Uterus (tissue), 4 donors: ENCODE results near the gene MRPS5. TPM values are rescaled to one million over a fixed set of nuclear protein-coding genes. Genes with fewer than 3 reads are reported as not detected.
"Not testable (repeated sequence)": the region's sequence is repeated elsewhere in the genome, so short reads cannot be mapped to it uniquely, and the experiment has no call there.

Experiments
- DNase-seq, 2 donors: peaks; one replicate each; pipeline ENCODE4 v3.0.0-alpha.2; 2019 to 2020
- H3K27ac ChIP-seq, 2 donors: fragments of 200-600 bp; sonication (generic); 1 replicate in 1 of 2; 2 replicates in 1 of 2; pipeline ENCODE4 v1.5.1; 2016 to 2018
- H3K27me3 ChIP-seq, 2 donors: fragments of 200-600 bp; sonication (generic); one replicate each; pipeline ENCODE4 v1.5.1; 2018 to 2019; ENCODE audit warnings: control low read depth in 1 of 2
- H3K36me3 ChIP-seq, 2 donors: fragments of 200-600 bp; sonication (generic); one replicate each; pipeline ENCODE4 v1.5.1; 2019; ENCODE audit warnings: control low read depth in 1 of 2
- H3K4me1 ChIP-seq, 2 donors: fragments of 200-600 bp; sonication (generic); one replicate each; pipeline ENCODE4 v1.5.1; 2018 to 2019; ENCODE audit warnings: control low read depth in 1 of 2
- H3K4me3 ChIP-seq, 2 donors: fragments of 200-600 bp; sonication (generic); 1 replicate in 1 of 2; 2 replicates in 1 of 2; pipeline ENCODE4 v1.5.1; 2018 to 2019; ENCODE audit warnings: mild to moderate bottlenecking in 1 of 2
- H3K9me3 ChIP-seq, 2 donors: fragments of 200-600 bp; sonication (generic); one replicate each; pipeline ENCODE4 v1.5.1; 2019; ENCODE audit warnings: control low read depth in 1 of 2
- POLR2A ChIP-seq, 2 donors: fragments of 450-650 bp; IDR thresholded peaks; one replicate each; pipeline ENCODE4 v1.6.1; 2016; ENCODE audit warnings: antibody characterized with exemption in 2 of 2, mild to moderate bottlenecking in 1 of 2, moderate library complexity in 1 of 2
- intact Hi-C: fragments of 100-400 bp; cut with DNase I; formaldehyde crosslinking; loops from one replicate; pipeline ENCODE4 v1.15.1; 2023; ENCODE audit warnings: low total_unique reads
- total RNA-seq, 4 donors: library from RNA; depleted of rRNA in 3 of 4; stranded (reverse); fragments of >200 nt in 3 of 4; gene quantifications; one replicate each; pipeline versions ENCODE4 v1.1.0 to v1.2.4, GENCODE V29; 2014 to 2023
- TF ChIP-seq, protein P1 (sequence below), 4 experiments: fragments of 200-600 bp in 2 of 4; fragments of 450-650 bp in 2 of 4; sonication (generic) in 2 of 4; IDR thresholded peaks; one replicate each; pipeline ENCODE4 v1.5.1; 2016 to 2019; ENCODE audit warnings: antibody characterized with exemption in 4 of 4, mild to moderate bottlenecking in 2 of 4, moderate library complexity in 1 of 4
- donor health status: DM: yes; HTN: yes; CAD: no.

MRPS5 gene
- total RNA-seq, 4 donors from 2014 or later, result 7.2 to 50.3 (median 28.6) TPM

DNA sequence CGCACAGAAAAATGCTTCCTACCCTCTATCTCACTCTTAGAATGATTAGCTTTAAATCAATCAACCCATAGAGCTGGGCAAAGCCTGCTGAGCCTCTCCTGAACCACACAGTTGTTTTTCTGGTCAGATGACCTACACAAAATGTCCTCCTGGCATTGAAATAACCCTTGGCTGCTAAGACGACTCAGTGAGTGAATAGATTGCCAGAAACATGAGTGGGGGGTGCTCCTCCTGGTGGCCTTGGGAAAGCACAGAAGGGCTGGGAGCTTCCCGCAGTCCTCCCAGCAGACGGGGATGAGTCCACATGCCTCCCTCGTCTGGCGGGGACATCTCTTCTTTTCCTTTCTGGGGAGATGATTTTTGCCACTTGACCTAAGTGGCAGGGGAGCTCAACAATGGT lies 81.2 kb downstream of the MRPS5 start:
- Histone ChIP-seq H3K27me3 (no peaks in the 10 kb centered on the region), H3K4me3 (no peak overlapping the region), H3K36me3 (no peaks in the 10 kb centered on the region), H3K4me1 (no peaks in the 10 kb centered on the region), H3K9me3 (no peaks in the 10 kb centered on the region), H3K27ac (no peak overlapping the region)
- intact Hi-C loops, result no loop called here
- TF ChIP-seq, protein P1, sequence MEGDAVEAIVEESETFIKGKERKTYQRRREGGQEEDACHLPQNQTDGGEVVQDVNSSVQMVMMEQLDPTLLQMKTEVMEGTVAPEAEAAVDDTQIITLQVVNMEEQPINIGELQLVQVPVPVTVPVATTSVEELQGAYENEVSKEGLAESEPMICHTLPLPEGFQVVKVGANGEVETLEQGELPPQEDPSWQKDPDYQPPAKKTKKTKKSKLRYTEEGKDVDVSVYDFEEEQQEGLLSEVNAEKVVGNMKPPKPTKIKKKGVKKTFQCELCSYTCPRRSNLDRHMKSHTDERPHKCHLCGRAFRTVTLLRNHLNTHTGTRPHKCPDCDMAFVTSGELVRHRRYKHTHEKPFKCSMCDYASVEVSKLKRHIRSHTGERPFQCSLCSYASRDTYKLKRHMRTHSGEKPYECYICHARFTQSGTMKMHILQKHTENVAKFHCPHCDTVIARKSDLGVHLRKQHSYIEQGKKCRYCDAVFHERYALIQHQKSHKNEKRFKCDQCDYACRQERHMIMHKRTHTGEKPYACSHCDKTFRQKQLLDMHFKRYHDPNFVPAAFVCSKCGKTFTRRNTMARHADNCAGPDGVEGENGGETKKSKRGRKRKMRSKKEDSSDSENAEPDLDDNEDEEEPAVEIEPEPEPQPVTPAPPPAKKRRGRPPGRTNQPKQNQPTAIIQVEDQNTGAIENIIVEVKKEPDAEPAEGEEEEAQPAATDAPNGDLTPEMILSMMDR (IDR thresholded peaks at IDR 0.05), result no peak
- no peak for DNase-seq

DNA sequence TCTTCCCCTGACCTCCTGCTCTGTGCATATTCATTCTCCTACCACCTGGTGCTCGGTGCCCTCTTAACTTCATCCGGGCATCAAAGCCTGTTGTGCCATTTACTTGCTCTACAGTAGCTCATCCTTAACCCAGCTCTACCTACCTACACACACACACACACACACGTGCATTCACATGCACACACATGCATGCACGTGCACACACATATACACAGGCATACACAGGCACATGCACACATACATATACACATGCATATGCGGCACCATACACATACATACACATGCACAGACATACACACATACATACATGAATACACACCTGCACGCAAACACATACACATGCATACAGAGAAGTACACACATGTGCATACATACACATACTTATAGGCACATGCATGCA lies 81.6 kb downstream of the MRPS5 start:
- no peak for DNase-seq
- Histone ChIP-seq H3K36me3 (no peaks in the 10 kb centered on the region), H3K27ac (no peak overlapping the region), H3K4me1 (no peaks in the 10 kb centered on the region), H3K4me3 (no peak overlapping the region), H3K9me3 (no peaks in the 10 kb centered on the region), H3K27me3 (no peaks in the 10 kb centered on the region)
- intact Hi-C loops, result no loop called here
- TF ChIP-seq, protein P1 (IDR thresholded peaks at IDR 0.05), result no peak
- no peak for TF ChIP-seq POLR2A (IDR thresholded peaks at IDR 0.05)

DNA sequence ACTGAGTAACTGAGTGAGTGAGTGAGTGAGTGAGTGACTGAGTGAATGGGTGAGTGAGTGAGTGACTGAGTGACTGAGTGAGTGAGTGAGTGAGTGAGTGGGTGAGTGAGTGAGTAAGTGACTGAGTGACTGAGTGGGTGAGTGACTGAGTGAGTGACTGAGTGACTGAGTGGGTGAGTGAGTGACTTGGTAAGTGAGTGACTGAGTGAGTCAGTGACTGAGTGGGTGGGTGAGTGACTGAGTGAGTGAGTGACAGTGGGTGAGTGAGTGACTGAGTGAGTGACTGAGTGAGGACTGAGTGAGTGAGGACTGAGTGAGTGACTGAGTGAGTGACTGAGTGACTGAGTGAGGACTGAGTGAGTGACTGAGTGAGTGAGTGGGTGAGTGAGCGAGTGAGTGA lies 82.2 kb downstream of the MRPS5 start:
- intact Hi-C loops, result no loop called here
- Histone ChIP-seq H3K4me1 (no peaks in the 10 kb centered on the region), H3K27ac (no peak overlapping the region), H3K27me3 (no peaks in the 10 kb centered on the region), H3K9me3 (no peaks in the 10 kb centered on the region), H3K4me3 (no peak overlapping the region), H3K36me3 (no peaks in the 10 kb centered on the region)
- TF ChIP-seq POLR2A (IDR thresholded peaks at IDR 0.05), result no peak
- TF ChIP-seq, protein P1 (IDR thresholded peaks at IDR 0.05), result no peak
- no peak for DNase-seq

DNA sequence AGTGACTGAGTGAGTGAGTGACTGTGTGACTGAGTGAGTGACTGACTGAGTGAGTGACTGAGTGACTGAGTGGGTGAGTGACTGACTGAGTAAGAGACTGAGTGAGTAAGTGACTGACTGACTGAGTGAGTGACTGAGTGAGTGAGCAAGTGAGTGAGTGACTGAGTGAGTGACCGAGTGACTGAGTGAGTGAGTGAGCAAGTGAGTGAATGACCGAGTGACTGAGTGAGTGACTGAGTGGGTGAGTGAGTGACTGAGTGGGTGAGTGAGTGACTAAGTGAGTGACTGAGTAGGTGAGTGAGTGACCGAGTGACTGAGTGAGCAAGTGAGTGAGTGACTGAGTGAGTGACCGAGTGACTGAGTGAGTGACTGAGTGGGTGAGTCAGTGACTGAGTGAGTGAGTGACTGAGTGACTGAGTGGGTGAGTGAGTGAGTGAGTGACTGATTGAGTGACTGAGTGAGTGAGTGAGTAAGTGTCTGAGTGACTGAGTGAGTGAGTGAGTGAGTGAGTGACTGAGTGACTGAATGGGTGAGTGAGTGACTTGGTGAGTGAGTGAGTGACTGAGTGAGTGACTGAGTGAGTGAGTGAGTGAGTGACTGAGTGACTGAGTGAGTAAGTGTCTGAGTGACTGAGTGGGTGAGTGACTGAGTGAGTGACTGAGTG lies 82.8 kb downstream of the MRPS5 start:
- Histone ChIP-seq H3K4me1 (no peaks in the 10 kb centered on the region), H3K36me3 (no peaks in the 10 kb centered on the region), H3K27ac (no peak overlapping the region), H3K4me3 (no peak overlapping the region), H3K9me3 (no peaks in the 10 kb centered on the region), H3K27me3 (no peaks in the 10 kb centered on the region)
- TF ChIP-seq POLR2A (IDR thresholded peaks at IDR 0.05), result no peak
- TF ChIP-seq, protein P1 (IDR thresholded peaks at IDR 0.05), result no peak
- no peak for DNase-seq
- intact Hi-C loops, result no loop called here

DNA sequence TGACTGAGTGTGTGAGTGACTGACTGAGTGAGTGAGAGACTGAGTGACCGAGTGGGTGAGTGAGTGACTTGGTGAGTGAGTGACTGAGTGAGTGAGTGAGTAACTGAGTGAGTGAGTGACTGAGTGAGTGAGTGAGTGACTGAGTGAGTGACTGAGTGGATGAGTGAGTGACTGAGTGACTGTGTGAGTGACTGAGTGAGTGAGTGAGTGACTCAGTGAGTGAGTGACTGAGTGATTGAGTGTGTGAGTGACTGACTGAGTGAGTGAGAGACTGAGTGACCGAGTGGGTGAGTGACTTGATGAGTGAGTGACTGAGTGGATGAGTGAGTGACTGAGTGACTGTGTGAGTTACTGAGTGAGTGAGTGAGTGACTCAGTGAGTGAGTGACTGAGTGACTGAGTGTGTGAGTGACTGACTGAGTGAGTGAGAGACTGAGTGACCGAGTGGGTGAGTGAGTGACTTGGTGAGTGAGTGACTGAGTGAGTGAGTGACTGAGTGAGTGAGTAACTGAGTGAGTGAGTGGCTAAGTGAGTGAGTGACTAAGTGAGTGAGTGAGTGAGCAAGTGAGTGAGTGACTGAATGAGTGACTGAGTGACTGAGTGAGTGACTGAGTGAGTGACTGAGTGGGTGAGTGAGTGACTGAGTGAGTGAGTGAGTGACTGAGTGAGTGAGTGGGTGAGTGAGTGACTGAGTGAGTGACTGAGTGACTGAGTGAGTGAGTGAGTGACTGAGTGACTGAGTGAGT lies 83.6 kb downstream of the MRPS5 start:
- intact Hi-C loops, H3K9me3 ChIP-seq, H3K4me1 ChIP-seq, H3K4me3 ChIP-seq, DNase-seq, H3K27me3 ChIP-seq, H3K27ac ChIP-seq, H3K36me3 ChIP-seq: not testable (repeated sequence)
